Activated CD4-positive, alpha-beta T cell treated with anti-CD3 and anti-CD28 coated beads, Interleukin-2, amount 50 U/mL, for 48 hours (primary cell): Measurements from ENCODE around the gene GJC3.
"Not testable (repeated sequence)": the region's sequence is repeated elsewhere in the genome, so short reads cannot be mapped to it uniquely, and the experiment has no call there.

Experiments
- DNase-seq, 2 experiments: peaks; one replicate each; pipeline ENCODE4 v3.0.0-alpha.2; 2020

GJC3 gene

GRCh38 chr7:99928994-99929729, at the start of gene GJC3:
Gene GJC3 (minus strand): TSS chr7:99929620. CDS start chr7:99929620, 0 bp downstream.
- DNase-seq: peak; percentile 49 to 56

GRCh38 chr7:99976626-99977025, 47.2 kb upstream of the GJC3 start:
- no peak for DNase-seq

GRCh38 chr7:99975782-99976521, 46.5 kb upstream of the GJC3 start, which contains the start of gene AZGP1:
Gene AZGP1 (minus strand): TSS chr7:99976031. CDS start chr7:99976020, 11 bp downstream.
- DNase-seq: no peak

GRCh38 chr7:99974681-99975080, 45.3 kb upstream of the GJC3 start:
- DNase-seq: no peak

GRCh38 chr7:99973817-99974216, 44.4 kb upstream of the GJC3 start:
- not testable (repeated sequence) for DNase-seq

GRCh38 chr7:99971242-99971641, 41.8 kb upstream of the GJC3 start:
- DNase-seq: no peak

GRCh38 chr7:99969813-99970212, 40.4 kb upstream of the GJC3 start:
- DNase-seq: not testable (repeated sequence)

GRCh38 chr7:99969298-99969697, 39.9 kb upstream of the GJC3 start:
- no peak for DNase-seq

- DNase-seq: no peak
These were observed 29.3 kb upstream of the GJC3 start for GRCh38 chr7:99958564-99959227.

- no peak for DNase-seq
These were observed 25.8 kb upstream of the GJC3 start for GRCh38 chr7:99955247-99955646.

- not testable (repeated sequence) for DNase-seq
These were observed 25.2 kb upstream of the GJC3 start for GRCh38 chr7:99954643-99955042.

GRCh38 chr7:99953649-99954048, 24.2 kb upstream of the GJC3 start:
- no peak for DNase-seq

GRCh38 chr7:99952649-99953048, 23.2 kb upstream of the GJC3 start:
- DNase-seq: not testable (repeated sequence)

- not testable (repeated sequence) for DNase-seq
These were observed 21.4 kb upstream of the GJC3 start for GRCh38 chr7:99950819-99951218.

GRCh38 chr7:99949645-99950228, 20.3 kb upstream of the GJC3 start:
- DNase-seq: no peak

GRCh38 chr7:99947608-99948007, 18.2 kb upstream of the GJC3 start:
- DNase-seq: no peak

- DNase-seq: no peak
These were observed 15.2 kb upstream of the GJC3 start for GRCh38 chr7:99944497-99945070.

GRCh38 chr7:99943641-99944496, 14.4 kb upstream of the GJC3 start:
- no peak for DNase-seq

GRCh38 chr7:99938296-99938695, 8.9 kb upstream of the GJC3 start:
- DNase-seq: no peak

- not testable (repeated sequence) for DNase-seq
These were observed 5.6 kb upstream of the GJC3 start for GRCh38 chr7:99935009-99935408.

GRCh38 chr7:99930376-99930775, 956 bp upstream of the GJC3 start:
- DNase-seq: no peak

GRCh38 chr7:99929730-99930053, 272 bp upstream of the GJC3 start:
- no peak for DNase-seq
